Peyer's patch (tissue), 4 donors: ENCODE results near the gene SEMA5A. TPM values are rescaled to one million over a fixed set of nuclear protein-coding genes. Genes with fewer than 3 reads are reported as not detected.

ENCODE experiments used
- DNase-seq, 3 donors: peaks; one replicate each; pipeline ENCODE4 v3.0.0-alpha.2; 2017 to 2019
- H3K27ac ChIP-seq, 4 donors: fragments of 200-600 bp; sonication (generic); one replicate each; pipeline ENCODE4 v1.5.1; 2016 to 2019
- H3K27me3 ChIP-seq, 2 donors: fragments of 200-600 bp; sonication (generic); one replicate each; pipeline ENCODE4 v1.5.1; 2019
- H3K36me3 ChIP-seq, 3 donors: fragments of 200-600 bp; sonication (generic); one replicate each; pipeline ENCODE4 v1.5.1; 2016 to 2019
- H3K4me1 ChIP-seq, 4 donors: fragments of 200-600 bp; sonication (generic); one replicate each; pipeline ENCODE4 v1.5.1; 2016 to 2019
- H3K4me3 ChIP-seq, 4 donors: fragments of 200-600 bp; sonication (generic); 1 replicate in 3 of 4; 2 replicates in 1 of 4; pipeline ENCODE4 v1.5.1; 2016 to 2019; ENCODE audit warnings: mild to moderate bottlenecking in 1 of 4
- H3K9me3 ChIP-seq, 4 donors: fragments of 200-600 bp; sonication (generic); one replicate each; pipeline ENCODE4 v1.5.1; 2016 to 2019; ENCODE audit warnings: mild to moderate bottlenecking in 1 of 4
- CTCF ChIP-seq, 6 experiments: fragments of 450-650 bp in 4 of 6; fragments of 200-600 bp in 2 of 6; sonication (generic) in 1 of 6; IDR thresholded peaks; one replicate each; pipeline ENCODE4 v1.5.1; 2017 to 2019; ENCODE audit warnings: antibody characterized with exemption in 6 of 6, mild to moderate bottlenecking in 3 of 6, moderate library complexity in 1 of 6
- POLR2A ChIP-seq, 2 donors: fragments of 450-650 bp; IDR thresholded peaks; one replicate each; pipeline ENCODE4 v1.5.1; 2017; ENCODE audit warnings: antibody characterized with exemption in 2 of 2, mild to moderate bottlenecking in 2 of 2, moderate library complexity in 2 of 2
- total RNA-seq, 4 donors: library from RNA; depleted of rRNA; stranded (reverse); fragments of >200 nt; gene quantifications; one replicate each; pipeline ENCODE4 v1.1.0, GENCODE V29; 2016

SEMA5A gene
- total RNA-seq, 4 donors from 2014 or later = 11.6 to 22.5 (median 18.2) TPM

GRCh38 chr5:9388941-9389674 is 156.8 kb downstream of the SEMA5A start:
- DNase-seq = no peak
- Histone ChIP-seq H3K9me3 (no peaks in the 10 kb centered on the region), H3K4me3 (no peak overlapping the region), H3K27ac (no peak overlapping the region), H3K36me3 (no peaks in the 10 kb centered on the region), H3K4me1 (no peaks in the 10 kb centered on the region), H3K27me3 (no peaks in the 10 kb centered on the region)
- TF ChIP-seq CTCF (IDR thresholded peaks at IDR 0.05) (no peak), POLR2A (IDR thresholded peaks at IDR 0.05) (no peak)

GRCh38 chr5:9387879-9388278 is 158.0 kb downstream of the SEMA5A start:
- Histone ChIP-seq H3K27ac (no peak overlapping the region), H3K36me3 (no peaks in the 10 kb centered on the region), H3K27me3 (no peaks in the 10 kb centered on the region), H3K9me3 (no peaks in the 10 kb centered on the region), H3K4me1 (no peaks in the 10 kb centered on the region), H3K4me3 (no peak overlapping the region)
- TF ChIP-seq CTCF (IDR thresholded peaks at IDR 0.05) = no peak
- no peak for TF ChIP-seq POLR2A (IDR thresholded peaks at IDR 0.05)
- no peak for DNase-seq

GRCh38 chr5:9386945-9387344 is 158.9 kb downstream of the SEMA5A start:
- Histone ChIP-seq H3K27me3 (no peaks in the 10 kb centered on the region), H3K36me3 (no peaks in the 10 kb centered on the region), H3K9me3 (no peaks in the 10 kb centered on the region), H3K27ac (no peak overlapping the region), H3K4me1 (no peaks in the 10 kb centered on the region), H3K4me3 (no peak overlapping the region)
- TF ChIP-seq POLR2A (IDR thresholded peaks at IDR 0.05) (no peak), CTCF (IDR thresholded peaks at IDR 0.05) (no peak)
- DNase-seq = no peak

- no peak overlapping the region for H3K27ac ChIP-seq
- peaks cover 0 to 10% (median 0%) of the 10 kb centered on the region in 3 donors for H3K36me3 ChIP-seq
- no peak overlapping the region for H3K4me3 ChIP-seq
- no peaks in the 10 kb centered on the region for H3K9me3 ChIP-seq
- TF ChIP-seq POLR2A (IDR thresholded peaks at IDR 0.05) = no peak
- no peak for TF ChIP-seq CTCF (IDR thresholded peaks at IDR 0.05)
- DNase-seq = no peak
- no peaks in the 10 kb centered on the region for H3K27me3 ChIP-seq
- H3K4me1 ChIP-seq = no peaks in the 10 kb centered on the region
These were observed 163.4 kb downstream of the SEMA5A start for GRCh38 chr5:9382522-9382921.

GRCh38 chr5:9381464-9381863 is 164.4 kb downstream of the SEMA5A start:
- H3K27me3 ChIP-seq = no peaks in the 10 kb centered on the region
- no peaks in the 10 kb centered on the region for H3K4me1 ChIP-seq
- H3K36me3 ChIP-seq = peaks cover 0 to 10% (median 0%) of the 10 kb centered on the region in 3 donors
- H3K27ac ChIP-seq = no peak overlapping the region
- TF ChIP-seq POLR2A (IDR thresholded peaks at IDR 0.05) (no peak), CTCF (IDR thresholded peaks at IDR 0.05) (no peak)
- no peaks in the 10 kb centered on the region for H3K9me3 ChIP-seq
- no peak overlapping the region for H3K4me3 ChIP-seq
- DNase-seq = no peak
